HEK293T (cell line): Measurements from ENCODE around the gene PPP2R3A.

ENCODE experiments used
- CTBP1 ChIP-seq: fragments of 450-650 bp; IDR thresholded peaks from 2 replicates; pipeline ENCODE4 v1.6.1; 2016; ENCODE audit warnings: borderline replicate concordance
- FOXA1 ChIP-seq: fragments of 450-650 bp; IDR thresholded peaks from 2 replicates; pipeline ENCODE4 v1.6.1; 2016; ENCODE audit warnings: mild to moderate bottlenecking
- FOXM1 ChIP-seq: fragments of 450-650 bp; IDR thresholded peaks from 2 replicates; pipeline ENCODE4 v1.6.1; 2017; ENCODE audit warnings: mild to moderate bottlenecking, borderline replicate concordance
- HDGF ChIP-seq: fragments of 450-650 bp; IDR thresholded peaks from 2 replicates; pipeline ENCODE4 v1.6.1; 2017; ENCODE audit warnings: antibody characterized with exemption, borderline replicate concordance
- LEF1 ChIP-seq: fragments of 450-650 bp; IDR thresholded peaks from 2 replicates; pipeline ENCODE4 v1.6.1; 2017; ENCODE audit warnings: mild to moderate bottlenecking, borderline replicate concordance
- NFRKB ChIP-seq: fragments of 450-650 bp; IDR thresholded peaks from 2 replicates; pipeline ENCODE4 v1.6.1; 2016; ENCODE audit warnings: mild to moderate bottlenecking, moderate library complexity
- SP1 ChIP-seq: fragments of 450-650 bp; IDR thresholded peaks from 2 replicates; pipeline ENCODE4 v1.6.1; 2017
- ZNF384 ChIP-seq: fragments of 450-650 bp; IDR thresholded peaks from 2 replicates; pipeline ENCODE4 v1.6.1; 2016

DNA sequence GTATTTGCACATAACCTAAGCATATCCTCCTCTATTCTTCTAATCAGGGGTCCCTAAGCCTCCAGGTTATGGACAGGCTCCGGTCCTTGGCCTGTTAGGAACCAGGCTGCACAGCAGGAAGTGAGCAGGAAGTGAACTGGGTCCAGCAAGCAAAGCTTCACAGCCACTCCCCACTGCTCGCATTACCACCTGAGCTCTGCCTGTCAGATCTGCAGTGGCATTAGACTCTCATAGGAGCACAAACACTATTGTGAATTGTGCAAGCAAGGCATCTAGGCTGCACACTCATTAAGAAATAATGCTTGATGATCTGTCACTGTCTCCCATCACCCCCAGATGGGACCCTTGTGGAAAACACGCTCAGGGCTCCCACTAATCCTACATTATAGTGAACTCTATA is 220.8 kb downstream of the PPP2R3A start:
- TF ChIP-seq LEF1 (no peak), NFRKB (no peak), FOXM1 (no peak), HDGF (no peak), ZNF384 (no peak), SP1 (no peak), CTBP1 (no peak), FOXA1 (no peak)
